GM18870 (cell line): Measurements from ENCODE around the gene P2RY11.

Experiments
- ATAC-seq: cut with Tn5 transposase; IDR thresholded peaks from one replicate; pipeline ENCODE4 v1.9.1; 2021; ENCODE audit warnings: moderate library complexity; ENCODE audit not compliant: unreplicated experiment

Gene P2RY11

DNA sequence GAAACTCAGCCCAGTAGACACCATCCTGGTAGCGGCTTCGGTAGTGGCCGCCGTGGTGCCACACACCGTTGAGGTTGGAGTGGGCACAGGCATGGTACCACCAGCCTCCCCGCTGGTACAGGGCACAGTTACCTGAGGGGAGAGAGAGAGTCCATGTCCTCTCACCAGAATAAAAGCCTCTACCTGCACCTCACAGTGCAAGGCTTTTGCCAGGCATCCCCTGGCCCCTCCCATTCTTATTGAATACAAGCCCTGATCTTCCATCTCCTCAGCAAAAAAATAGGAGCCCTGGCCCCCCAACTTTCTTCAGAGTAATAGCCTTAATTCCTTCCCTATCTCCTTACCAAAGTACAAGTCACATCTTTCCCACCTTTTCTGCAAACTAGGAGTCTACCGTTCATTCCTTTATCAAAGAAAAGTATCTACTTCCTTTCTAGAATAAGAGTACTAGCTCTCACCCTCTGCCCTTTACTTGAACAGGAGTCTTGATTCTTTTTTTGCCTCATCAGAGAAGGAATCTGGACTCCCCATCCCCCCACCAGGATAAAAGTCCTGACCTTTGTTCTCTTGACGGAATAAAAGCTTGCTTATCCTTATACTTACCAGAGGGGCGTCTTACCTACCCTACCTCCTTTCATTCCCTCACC is 18.7 kb upstream of the P2RY11 start:
- no peak for ATAC-seq

DNA sequence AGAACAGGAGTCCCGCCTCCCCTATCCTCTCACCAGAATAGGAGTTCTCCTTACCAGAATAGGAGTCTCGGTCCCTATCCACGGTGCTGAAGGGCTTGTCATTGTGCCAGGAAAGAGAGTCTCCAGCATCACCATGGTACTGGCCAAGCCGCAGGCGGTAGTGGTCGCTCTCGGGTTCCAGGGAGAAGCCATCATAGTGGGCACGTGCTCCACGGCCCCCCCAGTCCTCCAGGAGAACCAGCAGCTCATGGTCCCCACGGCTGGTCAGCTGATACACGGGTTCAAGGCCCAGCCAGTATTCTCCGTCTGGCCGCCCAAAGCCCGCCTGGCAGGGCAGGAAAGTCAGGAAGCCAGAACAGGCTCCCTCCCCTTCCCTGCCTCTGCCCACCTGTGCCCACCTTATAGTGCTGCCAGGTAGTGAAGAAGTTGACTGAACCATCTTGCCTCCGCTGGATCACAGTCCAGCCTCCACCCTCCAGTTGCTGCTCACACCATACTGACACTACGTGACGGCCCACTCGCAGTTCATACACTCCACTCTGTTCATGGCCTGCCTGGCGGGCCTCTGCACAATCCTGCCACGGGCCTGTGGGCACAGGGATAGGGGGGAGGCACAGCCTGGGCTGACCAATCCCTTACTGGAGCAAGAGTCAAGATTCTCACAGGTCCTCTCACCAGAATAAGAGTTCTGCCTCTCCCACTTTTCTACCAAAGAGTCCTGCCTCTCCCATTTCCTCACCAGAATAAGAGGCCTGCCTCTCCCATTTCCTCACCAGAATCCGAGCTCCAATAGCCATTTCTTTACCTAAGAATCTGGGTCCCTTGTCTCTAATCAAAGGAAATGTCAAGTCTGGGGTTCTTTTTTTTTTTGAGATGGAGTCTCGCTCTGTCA is 18.0 kb upstream of the P2RY11 start:
- ATAC-seq, result no peak

DNA sequence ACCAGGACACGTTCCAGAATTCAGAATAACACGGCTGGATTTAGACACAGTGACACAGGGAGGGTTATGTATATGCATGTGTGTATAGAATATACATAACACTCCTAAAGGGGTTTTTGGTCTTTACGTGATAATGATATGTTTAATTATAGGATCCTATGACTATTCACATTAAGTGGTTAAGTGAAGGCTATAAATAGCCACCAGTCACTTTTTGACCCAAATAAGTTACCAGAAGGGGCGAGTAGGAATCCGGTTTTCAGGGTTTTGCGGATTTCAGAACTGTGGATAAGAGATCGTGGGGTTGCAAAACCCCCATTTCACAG is 15.9 kb upstream of the P2RY11 start:
- ATAC-seq, result no peak

DNA sequence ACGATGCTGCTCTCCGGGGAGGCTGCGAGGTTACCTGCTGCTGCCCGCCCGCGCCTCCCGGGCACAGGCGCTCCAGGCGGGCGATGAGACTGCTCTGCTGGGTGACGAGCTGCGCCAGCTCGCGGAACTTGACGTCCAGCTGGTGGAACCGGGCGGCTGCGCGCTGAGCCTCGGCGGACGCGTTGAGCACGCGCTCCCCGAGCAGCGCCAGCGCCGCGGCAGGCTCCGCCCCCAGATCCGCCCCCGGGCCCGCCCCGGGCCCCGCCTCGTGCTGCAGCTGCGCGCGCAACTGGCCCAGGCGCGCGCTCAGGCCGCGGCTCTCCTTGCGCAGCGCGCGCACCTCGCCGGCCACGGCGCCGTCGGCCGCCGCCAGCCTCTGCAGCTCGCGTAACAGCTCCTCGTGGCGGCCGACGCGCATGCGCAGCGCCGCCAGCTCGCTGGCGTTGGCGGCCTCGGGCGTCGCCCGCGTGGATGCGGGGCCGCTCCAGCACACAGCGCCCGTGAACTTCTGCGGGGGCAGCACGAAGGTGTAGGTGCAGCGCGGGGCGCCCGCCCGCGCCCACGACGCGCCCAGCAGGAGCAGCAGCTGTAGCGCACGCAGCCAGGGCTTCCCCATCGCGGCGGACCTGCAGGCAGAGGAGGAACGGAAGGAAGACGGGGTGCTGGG is 15.4 kb upstream of the P2RY11 start:
- ATAC-seq, result no peak

DNA sequence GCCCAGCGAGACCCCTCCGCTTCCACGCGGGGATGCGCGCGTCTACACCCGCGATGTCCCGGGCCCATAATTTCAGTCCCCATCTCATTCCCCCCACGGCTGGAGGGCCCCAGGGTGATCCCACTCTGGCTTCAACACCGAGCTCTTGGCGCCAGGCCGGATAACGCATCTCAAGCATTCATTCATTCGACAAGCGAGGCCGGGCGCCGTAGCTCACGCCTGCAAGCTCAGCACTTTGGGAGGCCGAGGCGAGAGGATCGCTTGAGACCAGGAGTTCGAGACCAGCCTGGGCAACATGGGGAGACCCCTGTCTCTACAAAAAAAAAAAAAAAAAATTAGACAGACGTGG is 14.9 kb upstream of the P2RY11 start:
- ATAC-seq, result no peak

DNA sequence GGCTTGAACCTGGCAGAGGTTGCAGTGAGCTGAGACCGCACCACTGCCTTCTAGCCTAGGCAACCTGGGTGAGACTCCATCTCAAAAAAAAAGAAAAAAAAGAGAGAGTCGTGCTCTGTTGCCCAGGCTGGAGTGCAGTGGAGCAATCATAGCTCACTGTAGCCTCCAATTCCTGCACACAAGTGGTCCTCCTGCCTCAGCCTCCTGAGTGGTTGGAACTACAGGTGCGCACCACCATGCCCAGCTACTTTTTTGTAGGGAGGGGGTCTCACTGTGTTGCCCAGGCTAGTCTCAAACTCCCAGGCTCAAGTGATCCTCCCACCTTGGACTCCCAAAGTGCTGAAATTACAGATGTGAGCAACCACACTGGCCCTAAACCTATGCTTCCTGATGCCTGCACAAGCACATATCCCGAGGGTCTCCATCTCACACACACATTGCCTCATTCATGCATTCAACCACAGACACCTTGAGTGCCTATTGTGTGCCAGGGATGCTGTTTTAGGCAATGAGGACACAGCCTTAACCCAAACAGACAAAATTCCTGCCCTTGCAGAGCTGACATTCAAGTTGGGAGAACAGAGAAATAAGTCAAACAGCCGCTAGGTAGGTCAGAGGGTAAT is 11.2 kb upstream of the P2RY11 start:
- ATAC-seq, result no peak

DNA sequence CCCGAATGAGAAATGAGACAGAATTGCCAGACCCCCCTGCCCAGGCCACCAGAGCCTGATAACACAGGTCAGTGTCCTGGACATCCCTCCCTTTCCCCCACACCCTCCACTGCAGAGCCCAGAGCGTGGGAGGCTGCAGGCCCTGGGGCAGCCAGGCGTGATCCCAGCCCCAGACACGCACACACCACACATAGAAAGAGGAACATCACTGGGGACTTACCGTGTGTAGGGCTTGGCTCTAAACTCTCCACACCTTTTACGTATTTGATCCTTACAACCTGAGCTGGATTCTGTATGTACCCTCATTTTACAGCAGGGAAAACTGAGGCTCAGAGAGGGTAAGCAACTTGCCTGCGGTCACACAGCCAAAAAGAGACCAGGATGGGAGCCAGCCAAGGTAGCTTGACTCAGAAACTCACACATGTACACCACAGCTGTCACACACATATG is 8.7 kb upstream of the P2RY11 start:
- no peak for ATAC-seq

DNA sequence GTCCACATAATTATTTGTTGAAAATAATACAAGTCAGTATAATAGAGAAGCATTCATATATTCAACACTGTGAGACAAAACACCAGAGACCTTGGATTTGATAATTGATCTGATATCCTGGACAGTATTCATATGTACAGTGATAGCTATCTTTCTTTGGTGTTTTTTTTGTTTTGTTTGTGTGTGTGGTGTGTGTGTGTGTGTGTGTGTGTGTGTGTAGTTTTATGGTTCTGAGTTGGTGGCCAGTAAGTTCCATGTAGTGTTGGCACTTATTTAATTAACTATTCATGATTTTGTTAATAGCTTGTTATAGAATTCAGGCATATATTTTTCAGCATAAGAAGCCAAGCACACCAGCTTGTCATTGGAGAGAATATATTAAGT is 7.4 kb upstream of the P2RY11 start:
- no peak for ATAC-seq

DNA sequence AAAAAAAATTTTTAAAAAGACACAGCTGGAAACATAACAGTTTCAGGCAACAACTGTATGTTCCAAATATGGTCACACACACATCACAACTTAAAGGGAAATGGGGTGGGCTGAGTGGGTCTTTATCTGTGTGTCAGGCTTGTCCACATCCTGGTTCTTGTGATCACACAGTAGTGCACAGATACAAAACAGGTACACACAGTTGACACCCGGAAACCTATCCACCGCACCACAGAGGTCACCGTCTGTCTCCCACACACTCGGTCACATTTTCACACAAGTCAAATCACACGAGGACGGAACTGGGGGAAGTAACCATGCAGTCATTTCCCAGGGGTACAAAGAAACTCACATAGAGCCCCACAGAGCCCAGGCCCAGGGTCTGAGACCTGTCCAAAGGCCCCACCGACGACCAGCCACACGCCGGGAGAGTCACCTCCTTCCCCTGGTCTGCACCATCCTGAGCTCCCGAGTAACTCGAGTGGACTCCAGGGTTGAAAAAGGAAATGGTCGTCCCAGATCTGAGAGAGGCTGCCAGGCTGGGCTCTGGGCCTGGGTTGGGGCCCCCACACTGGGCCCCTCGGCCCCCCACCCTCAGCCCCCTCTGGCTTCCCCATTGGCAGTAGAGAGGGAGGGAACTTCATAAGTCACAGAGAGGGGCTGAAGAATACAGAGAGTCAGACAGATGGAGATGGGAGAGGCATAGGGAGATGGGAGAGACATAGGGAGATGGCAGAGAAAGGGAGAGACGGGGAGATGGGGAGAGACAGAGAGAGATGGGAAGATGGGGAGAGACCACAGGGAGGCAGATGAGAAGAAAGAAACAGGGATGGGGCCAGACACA is 6.6 kb upstream of the P2RY11 start:
- ATAC-seq, result no peak

DNA sequence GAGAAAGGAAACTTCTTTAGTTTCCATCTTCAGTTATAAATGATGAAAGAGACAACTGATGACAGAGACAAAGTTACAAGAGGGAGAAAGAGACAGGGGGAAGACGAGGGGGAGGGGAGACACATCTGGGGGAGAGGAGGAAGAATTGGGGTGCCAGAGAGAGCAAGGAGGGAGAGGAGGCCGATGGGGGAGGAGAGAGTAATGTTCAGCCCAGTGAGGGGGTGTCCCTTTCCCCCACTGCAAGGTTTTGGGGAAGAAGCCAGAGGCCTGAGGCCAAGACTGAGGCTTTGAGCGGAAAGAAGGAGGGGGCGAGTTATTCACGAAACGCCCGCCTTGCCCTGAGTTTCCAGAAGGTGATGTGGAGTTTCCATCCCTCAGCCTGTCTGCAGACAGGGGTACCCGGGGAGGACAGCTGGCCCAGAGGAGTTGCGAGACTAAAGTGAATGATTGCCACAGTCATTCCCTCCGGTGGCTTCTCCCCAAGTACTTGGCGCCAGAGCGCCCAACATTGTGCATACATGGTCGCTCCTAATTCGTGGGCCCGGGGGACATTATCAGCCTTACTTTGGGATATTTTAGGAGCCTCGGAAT is 5.9 kb upstream of the P2RY11 start:
- ATAC-seq, result no peak

DNA sequence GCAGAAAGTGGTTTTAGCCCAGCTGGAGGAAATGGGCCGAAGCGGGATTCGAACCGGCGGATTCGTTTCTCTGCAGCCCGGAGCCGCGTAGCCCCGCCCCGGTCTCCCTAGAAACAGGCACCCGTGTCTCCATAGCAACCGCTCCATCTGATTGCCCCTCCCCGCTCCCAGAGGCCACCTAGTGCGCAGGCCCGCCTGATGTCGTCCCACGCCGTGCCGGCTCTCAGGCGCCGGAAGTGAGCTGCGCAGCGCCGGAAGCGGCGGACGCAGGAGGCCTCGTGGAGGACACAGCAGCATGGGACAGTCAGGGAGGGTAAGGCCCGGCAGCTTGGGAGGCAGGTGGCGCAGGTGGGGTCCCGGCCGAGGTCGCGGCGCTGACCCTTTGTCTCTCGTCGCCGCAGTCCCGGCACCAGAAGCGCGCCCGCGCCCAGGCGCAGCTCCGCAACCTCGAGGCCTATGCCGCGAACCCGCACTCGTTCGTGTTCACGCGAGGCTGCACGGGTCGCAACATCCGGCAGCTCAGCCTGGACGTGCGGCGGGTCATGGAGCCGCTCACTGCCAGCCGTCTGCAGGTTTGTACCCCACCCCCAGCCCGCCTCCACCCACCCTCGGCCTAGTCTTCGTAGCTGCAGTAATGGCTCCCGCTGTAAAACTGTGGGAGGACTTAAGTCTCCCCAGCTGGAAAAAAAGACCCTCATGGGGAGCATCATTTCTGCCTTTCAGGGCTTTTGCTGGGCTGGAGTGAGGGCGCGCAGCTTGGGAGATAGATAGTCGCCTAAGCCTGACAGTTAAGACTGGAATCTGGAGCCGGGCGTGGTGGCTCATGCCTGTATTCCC is 5.2 kb upstream of the P2RY11 start, which contains the start of gene PPAN:
Gene PPAN, plus strand, starts transcription at position 263 of the 837 bp plus-strand sequence. Its CDS starts 33 bp downstream, at position 296.
- ATAC-seq, result peak; percentile 38

DNA sequence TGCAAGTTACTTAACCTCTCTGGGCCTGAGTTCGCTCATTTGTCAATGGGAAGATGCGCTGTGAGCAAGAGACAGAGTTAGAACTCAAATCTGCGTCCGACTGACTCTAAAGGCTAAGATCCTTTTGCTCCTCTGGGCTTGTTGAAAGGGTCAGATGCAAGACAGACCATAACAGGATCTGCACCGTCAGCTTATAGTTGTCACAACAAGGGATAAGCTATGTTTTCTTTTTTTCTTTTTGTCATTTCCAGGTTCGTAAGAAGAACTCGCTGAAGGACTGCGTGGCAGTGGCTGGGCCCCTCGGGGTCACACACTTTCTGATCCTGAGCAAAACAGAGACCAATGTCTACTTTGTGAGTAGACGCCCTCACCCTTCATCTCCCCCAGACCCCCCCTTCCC is 4.2 kb upstream of the P2RY11 start:
- ATAC-seq, result no peak

DNA sequence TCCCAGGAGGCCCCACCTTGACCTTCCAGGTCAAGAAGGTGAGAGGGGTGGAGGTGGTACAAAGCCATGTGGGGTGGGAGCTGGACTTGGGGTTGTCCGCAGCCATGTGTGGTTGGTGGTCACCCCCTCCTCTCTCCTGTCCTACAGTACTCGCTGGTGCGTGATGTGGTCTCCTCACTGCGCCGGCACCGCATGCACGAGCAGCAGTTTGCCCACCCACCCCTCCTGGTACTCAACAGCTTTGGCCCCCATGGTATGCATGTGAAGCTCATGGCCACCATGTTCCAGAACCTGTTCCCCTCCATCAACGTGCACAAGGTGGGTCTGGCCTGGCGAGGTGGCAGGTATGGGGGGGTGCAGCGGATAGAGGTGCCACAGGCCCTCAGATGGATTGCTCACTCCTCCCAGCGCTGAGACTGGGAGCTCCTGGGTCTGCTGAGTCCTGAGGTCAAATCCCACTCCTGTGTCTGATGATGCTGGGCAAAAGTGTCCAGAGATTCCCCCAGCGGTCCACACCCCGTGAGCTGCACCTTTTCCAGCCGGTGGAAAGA is 3.6 kb upstream of the P2RY11 start:
- ATAC-seq, result no peak

DNA sequence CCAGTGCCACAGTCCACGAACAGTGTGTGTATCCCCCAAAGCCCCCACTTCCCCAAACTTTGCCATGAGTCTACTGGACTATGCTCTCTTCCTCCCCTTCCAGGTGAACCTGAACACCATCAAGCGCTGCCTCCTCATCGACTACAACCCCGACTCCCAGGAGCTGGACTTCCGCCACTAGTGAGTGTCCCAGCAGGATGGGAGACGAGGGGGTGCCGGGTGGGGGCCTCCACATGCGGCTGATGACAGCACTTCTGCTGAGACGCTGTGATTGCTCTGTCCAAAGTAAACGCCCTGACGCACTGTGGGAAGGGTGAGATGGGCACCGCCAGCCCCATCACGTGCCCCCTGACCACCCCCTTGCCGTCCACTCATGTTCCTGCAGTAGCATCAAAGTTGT is 2.0 kb upstream of the P2RY11 start:
- ATAC-seq, result no peak

DNA sequence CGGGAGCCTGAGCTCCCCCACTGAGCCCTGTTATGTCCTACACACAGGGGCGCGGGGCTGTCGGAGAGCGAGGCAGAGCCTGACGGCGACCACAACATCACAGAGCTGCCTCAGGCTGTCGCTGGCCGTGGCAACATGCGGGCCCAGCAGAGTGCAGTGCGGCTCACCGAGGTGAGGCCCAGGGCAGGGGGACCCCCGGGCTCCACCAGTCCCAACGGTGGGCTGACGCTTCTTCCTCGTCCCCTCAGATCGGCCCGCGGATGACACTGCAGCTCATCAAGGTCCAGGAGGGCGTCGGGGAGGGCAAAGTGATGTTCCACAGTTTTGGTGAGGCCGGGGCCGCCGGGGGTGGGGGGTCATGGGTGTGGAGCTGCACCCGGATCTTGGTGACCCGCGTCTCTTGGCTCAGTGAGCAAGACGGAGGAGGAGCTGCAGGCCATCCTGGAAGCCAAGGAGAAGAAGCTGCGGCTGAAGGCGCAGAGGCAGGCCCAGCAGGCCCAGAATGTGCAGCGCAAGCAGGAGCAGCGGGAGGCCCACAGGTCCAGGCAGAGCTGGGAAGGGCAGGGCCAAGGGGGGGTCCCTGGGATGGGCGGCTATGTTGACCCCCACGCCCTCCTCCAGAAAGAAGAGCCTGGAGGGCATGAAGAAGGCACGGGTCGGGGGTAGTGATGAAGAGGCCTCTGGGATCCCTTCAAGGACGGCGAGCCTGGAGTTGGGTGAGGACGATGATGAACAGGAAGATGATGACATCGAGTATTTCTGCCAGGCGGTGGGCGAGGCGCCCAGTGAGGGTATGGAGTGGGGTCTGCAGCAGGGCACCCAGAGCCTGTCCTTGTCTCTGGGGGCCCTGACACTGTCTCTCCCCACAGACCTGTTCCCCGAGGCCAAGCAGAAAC is 1.2 kb upstream of the P2RY11 start:
- ATAC-seq, result no peak

DNA sequence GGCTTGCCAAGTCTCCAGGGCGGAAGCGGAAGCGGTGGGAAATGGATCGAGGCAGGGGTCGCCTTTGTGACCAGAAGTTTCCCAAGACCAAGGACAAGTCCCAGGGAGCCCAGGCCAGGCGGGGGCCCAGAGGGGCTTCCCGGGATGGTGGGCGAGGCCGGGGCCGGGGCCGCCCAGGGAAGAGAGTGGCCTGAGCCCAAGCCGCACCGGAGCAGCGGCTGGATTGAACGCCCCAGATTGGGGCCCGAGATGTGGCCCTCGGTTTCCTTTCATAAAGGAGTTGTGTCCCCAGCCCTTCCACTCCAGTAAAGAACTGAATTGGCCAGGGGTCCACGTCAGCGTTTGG is 548 bp upstream of the P2RY11 start:
- no peak for ATAC-seq

DNA sequence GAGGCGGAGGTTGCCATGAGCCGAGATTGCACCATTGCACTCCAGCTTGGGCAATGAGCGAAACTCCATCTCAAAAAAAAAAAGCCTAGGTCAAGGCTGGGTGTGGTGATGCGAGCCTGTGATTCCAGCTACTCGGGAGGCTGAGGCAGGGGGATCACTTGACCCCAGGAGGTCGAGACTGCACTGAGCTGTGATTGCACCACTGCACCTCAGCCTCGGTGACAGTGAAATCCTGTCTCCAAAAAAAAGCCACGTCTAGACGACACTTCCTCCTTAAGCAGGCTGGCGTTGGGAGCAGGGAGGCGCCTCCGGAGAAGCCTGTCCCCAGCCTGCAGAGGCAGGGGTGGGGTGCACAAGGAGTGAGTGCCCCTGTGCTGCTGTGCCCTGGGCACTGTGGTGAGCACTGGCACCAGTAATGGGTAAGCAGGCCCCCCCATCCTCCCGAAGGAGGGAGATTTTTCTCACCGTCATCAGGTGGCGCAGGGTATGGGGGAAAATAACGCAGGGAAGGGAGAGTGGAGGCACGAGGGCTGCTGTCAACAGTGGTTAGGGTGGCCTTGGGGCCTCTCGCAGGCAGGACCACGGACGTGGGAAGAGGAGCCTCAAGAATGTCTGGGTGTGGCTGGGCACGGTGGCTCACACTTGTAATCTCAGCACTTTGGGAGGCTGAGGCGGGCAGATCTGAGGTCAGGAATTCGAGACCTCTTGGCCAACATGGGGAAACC is 706 bp downstream of the P2RY11 start:
- no peak for ATAC-seq
